ENCODE data around the gene NR2E1. TPM values are rescaled to one million over a fixed set of nuclear protein-coding genes. Genes with fewer than 3 reads are reported as not detected.

The NR2E1 gene
- total RNA-seq, 1 experiment from 2014 or later, result not detected

DNA sequence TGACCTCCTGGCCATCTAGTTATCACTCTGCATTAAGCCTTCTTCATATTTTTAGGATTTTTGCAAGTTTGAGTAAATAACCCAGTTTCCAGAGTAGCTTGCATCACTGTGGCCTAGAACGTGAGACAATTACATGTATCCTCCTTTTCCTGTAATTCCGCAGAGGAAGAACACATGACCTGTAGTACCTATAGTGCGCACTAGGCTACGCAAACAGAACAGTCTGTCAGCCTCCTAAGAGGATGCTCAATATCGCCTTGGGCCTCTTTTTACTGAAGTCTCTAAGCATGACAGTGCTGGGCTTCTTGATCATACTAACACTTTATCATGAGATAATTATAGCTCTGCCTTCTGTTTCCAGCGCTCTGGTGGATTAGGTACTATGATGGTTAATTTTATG is 20.2 kb upstream of the NR2E1 start:
- ChIA-PET CTCF (interaction anchor here (1.0 kb wide), 1 partner anchor 19 kb away, joined by 6 read pairs; no protein-coding TSS in a partner anchor), POLR2A (no interaction called here)
- H3K4me3 Mint-ChIP-seq, result no peak overlapping the region
- TF ChIP-seq ZNF232 (CRISPR knock-in tag; IDR thresholded peaks at IDR 0.05) (no peak), ZNF263 (CRISPR knock-in tag; IDR thresholded peaks at IDR 0.05; ENCODE audit: low read depth) (no peak), NFE2L1 (CRISPR knock-in tag; IDR thresholded peaks at IDR 0.05) (no peak), ZNF281 (CRISPR knock-in tag; IDR thresholded peaks at IDR 0.05) (no peak), RORB (CRISPR knock-in tag; IDR thresholded peaks at IDR 0.05) (no peak), PRRX2 (CRISPR knock-in tag; IDR thresholded peaks at IDR 0.05) (no peak), FOXP1 (CRISPR knock-in tag; IDR thresholded peaks at IDR 0.05; ENCODE audit: borderline replicate concordance) (no peak), ZSCAN18 (CRISPR knock-in tag; IDR thresholded peaks at IDR 0.05) (no peak), NR1H2 (CRISPR knock-in tag; IDR thresholded peaks at IDR 0.05) (no peak), ETV6 (CRISPR knock-in tag; IDR thresholded peaks at IDR 0.05) (no peak)
- TF ChIP-seq, protein P1, sequence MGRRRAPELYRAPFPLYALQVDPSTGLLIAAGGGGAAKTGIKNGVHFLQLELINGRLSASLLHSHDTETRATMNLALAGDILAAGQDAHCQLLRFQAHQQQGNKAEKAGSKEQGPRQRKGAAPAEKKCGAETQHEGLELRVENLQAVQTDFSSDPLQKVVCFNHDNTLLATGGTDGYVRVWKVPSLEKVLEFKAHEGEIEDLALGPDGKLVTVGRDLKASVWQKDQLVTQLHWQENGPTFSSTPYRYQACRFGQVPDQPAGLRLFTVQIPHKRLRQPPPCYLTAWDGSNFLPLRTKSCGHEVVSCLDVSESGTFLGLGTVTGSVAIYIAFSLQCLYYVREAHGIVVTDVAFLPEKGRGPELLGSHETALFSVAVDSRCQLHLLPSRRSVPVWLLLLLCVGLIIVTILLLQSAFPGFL (CRISPR knock-in tag; IDR thresholded peaks at IDR 0.05; ENCODE audit: borderline replicate concordance), result no peak
- TF ChIP-seq, protein P2, sequence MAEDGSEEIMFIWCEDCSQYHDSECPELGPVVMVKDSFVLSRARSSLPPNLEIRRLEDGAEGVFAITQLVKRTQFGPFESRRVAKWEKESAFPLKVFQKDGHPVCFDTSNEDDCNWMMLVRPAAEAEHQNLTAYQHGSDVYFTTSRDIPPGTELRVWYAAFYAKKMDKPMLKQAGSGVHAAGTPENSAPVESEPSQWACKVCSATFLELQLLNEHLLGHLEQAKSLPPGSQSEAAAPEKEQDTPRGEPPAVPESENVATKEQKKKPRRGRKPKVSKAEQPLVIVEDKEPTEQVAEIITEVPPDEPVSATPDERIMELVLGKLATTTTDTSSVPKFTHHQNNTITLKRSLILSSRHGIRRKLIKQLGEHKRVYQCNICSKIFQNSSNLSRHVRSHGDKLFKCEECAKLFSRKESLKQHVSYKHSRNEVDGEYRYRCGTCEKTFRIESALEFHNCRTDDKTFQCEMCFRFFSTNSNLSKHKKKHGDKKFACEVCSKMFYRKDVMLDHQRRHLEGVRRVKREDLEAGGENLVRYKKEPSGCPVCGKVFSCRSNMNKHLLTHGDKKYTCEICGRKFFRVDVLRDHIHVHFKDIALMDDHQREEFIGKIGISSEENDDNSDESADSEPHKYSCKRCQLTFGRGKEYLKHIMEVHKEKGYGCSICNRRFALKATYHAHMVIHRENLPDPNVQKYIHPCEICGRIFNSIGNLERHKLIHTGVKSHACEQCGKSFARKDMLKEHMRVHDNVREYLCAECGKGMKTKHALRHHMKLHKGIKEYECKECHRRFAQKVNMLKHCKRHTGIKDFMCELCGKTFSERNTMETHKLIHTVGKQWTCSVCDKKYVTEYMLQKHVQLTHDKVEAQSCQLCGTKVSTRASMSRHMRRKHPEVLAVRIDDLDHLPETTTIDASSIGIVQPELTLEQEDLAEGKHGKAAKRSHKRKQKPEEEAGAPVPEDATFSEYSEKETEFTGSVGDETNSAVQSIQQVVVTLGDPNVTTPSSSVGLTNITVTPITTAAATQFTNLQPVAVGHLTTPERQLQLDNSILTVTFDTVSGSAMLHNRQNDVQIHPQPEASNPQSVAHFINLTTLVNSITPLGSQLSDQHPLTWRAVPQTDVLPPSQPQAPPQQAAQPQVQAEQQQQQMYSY (CRISPR knock-in tag; IDR thresholded peaks at IDR 0.05), result no peak
- TF ChIP-seq, protein P3, sequence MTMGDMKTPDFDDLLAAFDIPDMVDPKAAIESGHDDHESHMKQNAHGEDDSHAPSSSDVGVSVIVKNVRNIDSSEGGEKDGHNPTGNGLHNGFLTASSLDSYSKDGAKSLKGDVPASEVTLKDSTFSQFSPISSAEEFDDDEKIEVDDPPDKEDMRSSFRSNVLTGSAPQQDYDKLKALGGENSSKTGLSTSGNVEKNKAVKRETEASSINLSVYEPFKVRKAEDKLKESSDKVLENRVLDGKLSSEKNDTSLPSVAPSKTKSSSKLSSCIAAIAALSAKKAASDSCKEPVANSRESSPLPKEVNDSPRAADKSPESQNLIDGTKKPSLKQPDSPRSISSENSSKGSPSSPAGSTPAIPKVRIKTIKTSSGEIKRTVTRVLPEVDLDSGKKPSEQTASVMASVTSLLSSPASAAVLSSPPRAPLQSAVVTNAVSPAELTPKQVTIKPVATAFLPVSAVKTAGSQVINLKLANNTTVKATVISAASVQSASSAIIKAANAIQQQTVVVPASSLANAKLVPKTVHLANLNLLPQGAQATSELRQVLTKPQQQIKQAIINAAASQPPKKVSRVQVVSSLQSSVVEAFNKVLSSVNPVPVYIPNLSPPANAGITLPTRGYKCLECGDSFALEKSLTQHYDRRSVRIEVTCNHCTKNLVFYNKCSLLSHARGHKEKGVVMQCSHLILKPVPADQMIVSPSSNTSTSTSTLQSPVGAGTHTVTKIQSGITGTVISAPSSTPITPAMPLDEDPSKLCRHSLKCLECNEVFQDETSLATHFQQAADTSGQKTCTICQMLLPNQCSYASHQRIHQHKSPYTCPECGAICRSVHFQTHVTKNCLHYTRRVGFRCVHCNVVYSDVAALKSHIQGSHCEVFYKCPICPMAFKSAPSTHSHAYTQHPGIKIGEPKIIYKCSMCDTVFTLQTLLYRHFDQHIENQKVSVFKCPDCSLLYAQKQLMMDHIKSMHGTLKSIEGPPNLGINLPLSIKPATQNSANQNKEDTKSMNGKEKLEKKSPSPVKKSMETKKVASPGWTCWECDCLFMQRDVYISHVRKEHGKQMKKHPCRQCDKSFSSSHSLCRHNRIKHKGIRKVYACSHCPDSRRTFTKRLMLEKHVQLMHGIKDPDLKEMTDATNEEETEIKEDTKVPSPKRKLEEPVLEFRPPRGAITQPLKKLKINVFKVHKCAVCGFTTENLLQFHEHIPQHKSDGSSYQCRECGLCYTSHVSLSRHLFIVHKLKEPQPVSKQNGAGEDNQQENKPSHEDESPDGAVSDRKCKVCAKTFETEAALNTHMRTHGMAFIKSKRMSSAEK (CRISPR knock-in tag; IDR thresholded peaks at IDR 0.05; ENCODE audit: borderline replicate concordance), result no peak
- TF ChIP-seq, protein P4, sequence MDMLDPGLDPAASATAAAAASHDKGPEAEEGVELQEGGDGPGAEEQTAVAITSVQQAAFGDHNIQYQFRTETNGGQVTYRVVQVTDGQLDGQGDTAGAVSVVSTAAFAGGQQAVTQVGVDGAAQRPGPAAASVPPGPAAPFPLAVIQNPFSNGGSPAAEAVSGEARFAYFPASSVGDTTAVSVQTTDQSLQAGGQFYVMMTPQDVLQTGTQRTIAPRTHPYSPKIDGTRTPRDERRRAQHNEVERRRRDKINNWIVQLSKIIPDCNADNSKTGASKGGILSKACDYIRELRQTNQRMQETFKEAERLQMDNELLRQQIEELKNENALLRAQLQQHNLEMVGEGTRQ (CRISPR knock-in tag; IDR thresholded peaks at IDR 0.05), result no peak
- TF ChIP-seq, protein P5, sequence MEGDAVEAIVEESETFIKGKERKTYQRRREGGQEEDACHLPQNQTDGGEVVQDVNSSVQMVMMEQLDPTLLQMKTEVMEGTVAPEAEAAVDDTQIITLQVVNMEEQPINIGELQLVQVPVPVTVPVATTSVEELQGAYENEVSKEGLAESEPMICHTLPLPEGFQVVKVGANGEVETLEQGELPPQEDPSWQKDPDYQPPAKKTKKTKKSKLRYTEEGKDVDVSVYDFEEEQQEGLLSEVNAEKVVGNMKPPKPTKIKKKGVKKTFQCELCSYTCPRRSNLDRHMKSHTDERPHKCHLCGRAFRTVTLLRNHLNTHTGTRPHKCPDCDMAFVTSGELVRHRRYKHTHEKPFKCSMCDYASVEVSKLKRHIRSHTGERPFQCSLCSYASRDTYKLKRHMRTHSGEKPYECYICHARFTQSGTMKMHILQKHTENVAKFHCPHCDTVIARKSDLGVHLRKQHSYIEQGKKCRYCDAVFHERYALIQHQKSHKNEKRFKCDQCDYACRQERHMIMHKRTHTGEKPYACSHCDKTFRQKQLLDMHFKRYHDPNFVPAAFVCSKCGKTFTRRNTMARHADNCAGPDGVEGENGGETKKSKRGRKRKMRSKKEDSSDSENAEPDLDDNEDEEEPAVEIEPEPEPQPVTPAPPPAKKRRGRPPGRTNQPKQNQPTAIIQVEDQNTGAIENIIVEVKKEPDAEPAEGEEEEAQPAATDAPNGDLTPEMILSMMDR (IDR thresholded peaks at IDR 0.05), result no peak
- peaks cover 5% of the 10 kb centered on the region for H3K36me3 Mint-ChIP-seq
- DNase-seq (ENCODE audit: low spot score), result no peak
- H3K27me3 Mint-ChIP-seq (ENCODE audit: low read depth), result peaks cover 31% of the 10 kb centered on the region
- H3K27ac Mint-ChIP-seq, result no peak overlapping the region
- H3K9me3 Mint-ChIP-seq, result peaks cover 7% of the 10 kb centered on the region
- peak; percentile 57 for ATAC-seq
- peaks cover 7% of the 10 kb centered on the region for H3K4me1 Mint-ChIP-seq

Measured in WTC11 (cell line).